GM12874 (cell line): ENCODE measurements around the gene TGM5.

Source experiments
- CTCF ChIP-seq: IDR thresholded peaks from 2 replicates; pipeline ENCODE4 v1.5.1; 2011; ENCODE audit warnings: low read depth, mild to moderate bottlenecking, control low read depth, low read length, moderate library complexity; ENCODE audit not compliant: insufficient read depth

The TGM5 gene

GRCh38 chr15:43280996-43281395 lies 14.3 kb upstream of the TGM5 start:
- no peak for TF ChIP-seq CTCF

GRCh38 chr15:43279496-43279895 lies 12.8 kb upstream of the TGM5 start:
- no peak for TF ChIP-seq CTCF

- no peak for TF ChIP-seq CTCF
Observed at GRCh38 chr15:43278869-43279268, 12.1 kb upstream of the TGM5 start.

GRCh38 chr15:43277901-43278300 lies 11.2 kb upstream of the TGM5 start:
- TF ChIP-seq CTCF, result no peak

- TF ChIP-seq CTCF, result no peak
Observed at GRCh38 chr15:43277231-43277823, 10.6 kb upstream of the TGM5 start.

GRCh38 chr15:43276563-43277200 lies 10.0 kb upstream of the TGM5 start:
- TF ChIP-seq CTCF, result no peak

GRCh38 chr15:43275740-43276562 lies 9.2 kb upstream of the TGM5 start:
- TF ChIP-seq CTCF, result no peak
